PC-9 (cell line): Measurements from ENCODE around the gene DLEC1. TPM values are rescaled to one million over a fixed set of nuclear protein-coding genes. Genes with fewer than 3 reads are reported as not detected.
"Not testable (repeated sequence)": the region's sequence is repeated elsewhere in the genome, so short reads cannot be mapped to it uniquely, and the experiment has no call there.

Experiments used
- BruUV-seq: library from RNA; stranded (reverse); fragments of 400-500 nt; replicated peaks from 2 replicates; lab custom pipeline; 2021; lab: Mats Ljungman, UMichigan
- CTCF ChIA-PET: fragments of 300-600 bp; sonication (Branson Sonifier 250); formaldehyde crosslinking; loops from one replicate; lab custom pipeline; 2022; ENCODE audit warnings: antibody characterized with exemption; lab: Charles Lee
- POLR2A ChIA-PET: fragments of 300-600 bp; sonication (Branson Sonifier 250); formaldehyde crosslinking; loops from one replicate; lab custom pipeline; 2022; ENCODE audit warnings: antibody characterized with exemption; ENCODE audit not compliant: unreplicated experiment; lab: Charles Lee
- DNase-seq, 2 experiments: peaks; one replicate each; pipeline versions ENCODE4 v3.0.0 to v3.0.0-alpha.2; 2015 to 2022; ENCODE audit warnings: mixed read lengths in 1 of 2
- H2AFZ ChIP-seq: fragments of 200-600 bp; sonication (generic); 2 replicates; pipeline ENCODE4 v1.8.1; 2017; ENCODE audit warnings: antibody characterized with exemption
- H3F3A ChIP-seq: fragments of 200-600 bp; sonication (generic); 2 replicates; pipeline ENCODE4 v1.8.1; 2017; ENCODE audit warnings: antibody characterized with exemption, mild to moderate bottlenecking, low read depth; ENCODE audit not compliant: insufficient read depth
- H3K27ac ChIP-seq: fragments of 200-600 bp; sonication (generic); 2 replicates; pipeline ENCODE4 v1.6.1; 2016; ENCODE audit warnings: mixed run types
- H3K27me3 ChIP-seq: fragments of 200-600 bp; sonication (generic); 2 replicates; pipeline ENCODE4 v1.6.1; 2016; ENCODE audit warnings: low read depth, mixed run types; ENCODE audit not compliant: insufficient read depth
- H3K36me3 ChIP-seq: fragments of 200-600 bp; sonication (generic); 2 replicates; pipeline ENCODE4 v1.6.1; 2016; ENCODE audit warnings: low read depth, mixed run types
- H3K4me1 ChIP-seq: fragments of 200-600 bp; sonication (generic); replicated peaks from 2 replicates; pipeline ENCODE4 v1.6.1; 2016; ENCODE audit warnings: mixed run types; ENCODE audit not compliant: insufficient read depth
- H3K4me2 ChIP-seq: fragments of 200-600 bp; sonication (generic); 2 replicates; pipeline ENCODE4 v1.6.1; 2017; ENCODE audit warnings: mixed run types
- H3K4me3 ChIP-seq: fragments of 200-600 bp; sonication (generic); 2 replicates; pipeline ENCODE4 v1.6.1; 2016; ENCODE audit warnings: mixed run types
- H3K79me2 ChIP-seq: fragments of 200-600 bp; sonication (generic); 2 replicates; pipeline ENCODE4 v1.6.1; 2017; ENCODE audit warnings: low read depth, mixed run types
- H3K9me2 ChIP-seq: fragments of 200-600 bp; sonication (generic); 2 replicates; pipeline ENCODE4 v1.8.1; 2017; ENCODE audit warnings: mild to moderate bottlenecking; ENCODE audit not compliant: insufficient read depth
- H3K9me3 ChIP-seq: fragments of 200-600 bp; sonication (generic); 2 replicates; pipeline ENCODE4 v1.8.1; 2016; ENCODE audit warnings: low read depth; ENCODE audit not compliant: insufficient read depth
- H4K20me1 ChIP-seq: fragments of 200-600 bp; sonication (generic); 2 replicates; pipeline ENCODE4 v1.8.1; 2017; ENCODE audit not compliant: insufficient read depth
- EZH2 ChIP-seq: fragments of 200-600 bp; sonication (generic); IDR thresholded peaks from 2 replicates; pipeline ENCODE4 v1.8.0; 2017; ENCODE audit warnings: antibody characterized with exemption, low read depth
- intact Hi-C: fragments of 100-400 bp; cut with micrococcal nuclease; formaldehyde crosslinking; loops from one replicate; pipeline ENCODE4 v1.10.0; 2022; ENCODE audit not compliant: unreplicated experiment
- total RNA-seq: library from RNA; stranded (reverse); gene quantifications from 2 replicates; pipeline ENCODE4 v1.2.3, GENCODE V29; 2021
- TF ChIP-seq, protein P1 (sequence below): fragments of 200-600 bp; sonication (generic); conservative IDR thresholded peaks from 2 replicates; pipeline ENCODE4 v1.6.1; 2017; ENCODE audit warnings: mixed run types, antibody characterized with exemption, mild to moderate bottlenecking, moderate library complexity

DLEC1 gene
- total RNA-seq, 1 experiment from 2014 or later, result 0.35 TPM

DNA sequence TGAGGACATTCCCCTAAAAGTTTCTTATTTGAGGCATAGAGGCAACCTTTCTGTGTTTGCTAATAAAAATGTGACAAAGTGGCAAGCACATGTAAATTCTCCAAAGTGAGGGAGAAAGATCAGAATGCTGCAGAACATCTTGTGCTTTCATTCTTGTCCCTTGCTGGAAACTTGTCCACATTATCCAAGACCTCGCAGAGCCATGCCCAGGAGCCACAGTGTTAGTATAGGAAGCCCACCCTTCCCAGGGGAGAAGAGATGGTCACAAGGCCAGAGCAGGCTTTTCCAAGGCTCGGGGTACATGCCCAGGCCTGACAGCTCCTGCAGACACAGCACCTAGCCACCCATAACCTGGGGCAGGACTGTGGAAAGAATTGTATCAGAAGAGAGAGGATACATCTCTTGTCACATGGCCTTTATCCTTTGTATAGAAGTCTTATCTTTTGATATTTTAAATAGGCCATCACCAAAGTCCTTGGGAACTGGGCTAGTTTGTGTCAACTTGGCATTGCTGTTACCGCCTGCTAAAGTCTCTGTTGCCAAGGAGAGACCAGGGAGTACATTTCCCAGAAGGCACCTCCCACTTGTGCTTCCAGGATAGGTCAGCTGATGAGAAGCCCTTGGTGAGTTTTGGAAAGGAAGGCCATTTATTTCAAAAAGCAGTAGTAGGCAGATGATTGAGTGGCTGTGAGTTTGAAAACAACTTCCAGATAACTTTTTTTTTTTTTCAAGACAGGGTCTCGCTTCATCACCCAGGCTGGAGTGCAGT is 10.5 kb downstream of the DLEC1 start:
- POLR2A ChIA-PET, result no interaction called here

DNA sequence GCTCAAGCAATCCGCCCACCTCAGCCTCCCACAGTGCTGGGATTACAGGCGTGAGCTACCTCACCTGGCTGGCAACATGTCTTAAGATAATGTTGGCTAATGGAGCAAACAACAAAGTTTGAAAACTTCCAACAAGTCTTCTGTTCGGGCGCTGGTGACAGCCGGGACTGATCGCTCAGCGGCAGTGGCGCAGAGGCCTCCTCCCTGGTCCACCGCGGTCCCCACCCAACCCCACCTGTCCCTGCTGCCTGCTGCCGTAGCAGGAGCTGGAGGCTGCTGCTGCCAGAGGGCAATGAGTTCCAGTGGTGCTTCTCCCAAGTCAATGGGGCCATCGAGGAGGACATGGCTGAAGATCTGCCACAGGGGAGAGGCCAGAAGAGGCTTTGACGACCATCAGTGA is 12.1 kb downstream of the DLEC1 start:
- no peak overlapping the region for H3K4me2 ChIP-seq
- H3F3A ChIP-seq, result no peaks in the 10 kb centered on the region
- intact Hi-C loops, result no loop called here
- no peak overlapping the region for H3K27ac ChIP-seq
- BruUV-seq, result no TSS peak
- H3K4me1 ChIP-seq, result no peaks in the 10 kb centered on the region
- DNase-seq, result no peak
- no peaks in the 10 kb centered on the region for H3K9me2 ChIP-seq
- no peaks in the 10 kb centered on the region for H4K20me1 ChIP-seq
- no peaks in the 10 kb centered on the region for H3K36me3 ChIP-seq
- H3K79me2 ChIP-seq, result no peaks in the 10 kb centered on the region
- ChIA-PET POLR2A (no interaction called here), CTCF (no interaction called here)
- H3K9me3 ChIP-seq, result no peaks in the 10 kb centered on the region
- H3K4me3 ChIP-seq, result no peak overlapping the region
- H2AFZ ChIP-seq, result no peak overlapping the region
- TF ChIP-seq, protein P1, sequence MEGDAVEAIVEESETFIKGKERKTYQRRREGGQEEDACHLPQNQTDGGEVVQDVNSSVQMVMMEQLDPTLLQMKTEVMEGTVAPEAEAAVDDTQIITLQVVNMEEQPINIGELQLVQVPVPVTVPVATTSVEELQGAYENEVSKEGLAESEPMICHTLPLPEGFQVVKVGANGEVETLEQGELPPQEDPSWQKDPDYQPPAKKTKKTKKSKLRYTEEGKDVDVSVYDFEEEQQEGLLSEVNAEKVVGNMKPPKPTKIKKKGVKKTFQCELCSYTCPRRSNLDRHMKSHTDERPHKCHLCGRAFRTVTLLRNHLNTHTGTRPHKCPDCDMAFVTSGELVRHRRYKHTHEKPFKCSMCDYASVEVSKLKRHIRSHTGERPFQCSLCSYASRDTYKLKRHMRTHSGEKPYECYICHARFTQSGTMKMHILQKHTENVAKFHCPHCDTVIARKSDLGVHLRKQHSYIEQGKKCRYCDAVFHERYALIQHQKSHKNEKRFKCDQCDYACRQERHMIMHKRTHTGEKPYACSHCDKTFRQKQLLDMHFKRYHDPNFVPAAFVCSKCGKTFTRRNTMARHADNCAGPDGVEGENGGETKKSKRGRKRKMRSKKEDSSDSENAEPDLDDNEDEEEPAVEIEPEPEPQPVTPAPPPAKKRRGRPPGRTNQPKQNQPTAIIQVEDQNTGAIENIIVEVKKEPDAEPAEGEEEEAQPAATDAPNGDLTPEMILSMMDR, result no peak
- no peak for TF ChIP-seq EZH2
- H3K27me3 ChIP-seq, result 0 out of 2 replicates have a peak, but pooled peaks cover 3% of the 10 kb centered on the region

More for the DNA sequence above, 10.5 kb downstream of the DLEC1 start:
- no peak for TF ChIP-seq EZH2
- TF ChIP-seq, protein P1, result no peak
- no peak for DNase-seq
- H2AFZ ChIP-seq, result no peak overlapping the region
- no peak overlapping the region for H3K27ac ChIP-seq
- H3K79me2 ChIP-seq, result no peaks in the 10 kb centered on the region
- no peaks in the 10 kb centered on the region for H3K36me3 ChIP-seq
- no peak overlapping the region for H3K4me3 ChIP-seq
- H3F3A ChIP-seq, result no peaks in the 10 kb centered on the region
- H3K9me3 ChIP-seq, result no peaks in the 10 kb centered on the region
- H3K4me1 ChIP-seq, result no peaks in the 10 kb centered on the region
- H3K4me2 ChIP-seq, result no peak overlapping the region
- 0 out of 2 replicates have a peak, but pooled peaks cover 3% of the 10 kb centered on the region for H3K27me3 ChIP-seq
- H4K20me1 ChIP-seq, result no peaks in the 10 kb centered on the region
- CTCF ChIA-PET, result no interaction called here
- no peaks in the 10 kb centered on the region for H3K9me2 ChIP-seq
- no TSS peak for BruUV-seq
- intact Hi-C loops, result no loop called here

DNA sequence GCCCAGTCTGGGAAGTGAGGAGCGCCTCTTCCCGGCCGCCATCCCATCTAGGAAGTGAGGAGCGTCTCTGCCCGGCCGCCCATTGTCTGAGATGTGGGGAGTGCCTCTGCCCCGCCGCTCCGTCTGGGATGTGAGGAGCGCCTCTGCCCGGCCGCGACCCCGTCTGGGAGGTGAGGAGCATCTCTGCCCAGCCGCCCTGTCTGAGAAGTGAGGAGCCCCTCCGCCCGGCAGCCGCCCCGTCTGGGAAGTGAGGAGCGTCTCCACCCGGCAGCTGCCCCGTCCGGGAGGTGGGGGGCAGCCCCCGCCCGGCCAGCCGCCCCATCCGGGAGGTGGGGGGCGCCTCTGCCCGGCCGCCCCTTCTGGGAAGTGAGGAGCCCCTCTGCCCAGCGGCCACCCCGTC is 14.3 kb downstream of the DLEC1 start:
- H3K79me2 ChIP-seq, H3F3A ChIP-seq, H3K27me3 ChIP-seq, POLR2A ChIA-PET, H2AFZ ChIP-seq, H3K36me3 ChIP-seq, intact Hi-C loops, H3K27ac ChIP-seq, H3K4me2 ChIP-seq, DNase-seq, BruUV-seq, CTCF ChIA-PET, H3K4me1 ChIP-seq, H3K4me3 ChIP-seq, H4K20me1 ChIP-seq, H3K9me2 ChIP-seq, H3K9me3 ChIP-seq: not testable (repeated sequence)

DNA sequence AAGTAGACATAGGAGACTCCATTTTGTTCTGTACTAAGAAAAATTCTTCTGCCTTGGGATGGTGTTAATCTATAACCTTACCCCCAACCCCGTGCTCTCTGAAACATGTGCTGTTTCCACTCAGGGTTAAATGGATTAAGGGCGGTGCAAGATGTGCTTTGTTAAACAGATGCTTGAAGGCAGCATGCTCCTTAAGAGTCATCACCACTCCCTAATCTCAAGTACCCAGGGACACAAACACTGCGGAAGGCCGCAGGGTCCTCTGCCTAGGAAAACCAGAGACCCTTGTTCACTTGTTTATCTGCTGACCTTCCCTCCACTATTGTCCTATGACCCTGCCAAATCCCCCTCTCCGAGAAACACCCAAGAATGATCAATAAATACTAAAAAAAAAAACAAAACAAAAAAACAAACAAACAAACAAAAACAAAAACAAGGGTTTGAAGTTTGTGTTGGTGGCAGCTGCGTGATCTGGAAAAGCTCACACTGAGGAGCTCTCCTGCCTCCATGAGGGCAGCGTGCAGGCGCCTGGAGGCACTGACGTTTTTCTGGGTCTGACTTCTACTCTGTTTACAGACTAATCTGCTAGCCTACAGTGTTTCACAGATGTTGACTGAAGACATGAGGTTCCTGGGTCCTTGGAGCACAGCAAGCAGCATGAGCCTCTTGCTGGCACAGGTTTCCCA is 14.9 kb downstream of the DLEC1 start:
- H3K9me3 ChIP-seq, H3F3A ChIP-seq, CTCF ChIA-PET, intact Hi-C loops, H3K4me2 ChIP-seq, H2AFZ ChIP-seq, BruUV-seq, H3K27ac ChIP-seq, H3K4me1 ChIP-seq, H3K79me2 ChIP-seq, H3K4me3 ChIP-seq, H3K36me3 ChIP-seq, DNase-seq, POLR2A ChIA-PET, H3K9me2 ChIP-seq, H3K27me3 ChIP-seq, H4K20me1 ChIP-seq: not testable (repeated sequence)
